Kidney tubule cell (primary cell): Measurements from ENCODE around the gene LIMA1.

ENCODE experiments used
- DNase-seq: peaks from one replicate; pipeline ENCODE4 v3.0.0-alpha.2; 2018; ENCODE audit warnings: low spot score

The LIMA1 gene

GRCh38 chr12:50218386-50218785, 64.9 kb downstream of the LIMA1 start:
- peak; percentile 91 for DNase-seq

GRCh38 chr12:50217202-50217601, 66.1 kb downstream of the LIMA1 start:
- DNase-seq = no peak

GRCh38 chr12:50215033-50215432, 68.3 kb downstream of the LIMA1 start:
- DNase-seq = no peak

GRCh38 chr12:50214018-50214417, 69.3 kb downstream of the LIMA1 start:
- DNase-seq = no peak

GRCh38 chr12:50213439-50213838, 69.9 kb downstream of the LIMA1 start:
- no peak for DNase-seq

DNA sequence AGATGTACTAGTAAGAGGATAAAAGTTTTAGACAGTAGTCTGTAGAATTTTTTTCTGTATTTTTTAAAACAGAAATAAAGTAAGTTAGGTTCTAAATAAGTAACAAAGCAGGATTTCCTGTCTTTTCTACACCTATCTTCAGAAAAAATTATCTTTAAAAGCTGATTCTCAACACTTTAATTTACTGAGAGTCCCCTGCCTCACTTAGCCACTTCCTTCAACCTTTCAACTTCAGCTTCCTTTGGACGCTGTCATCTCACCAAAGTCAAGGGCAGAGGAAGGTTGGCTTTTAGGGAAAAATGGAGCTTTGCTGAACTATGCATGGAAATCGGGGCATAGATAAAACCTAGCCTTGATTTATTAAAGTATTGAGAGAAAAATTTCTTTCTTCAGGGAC, 71.3 kb downstream of the LIMA1 start:
- no peak for DNase-seq

- peak; percentile 44 for DNase-seq
Measured at GRCh38 chr12:50211392-50212070, 71.8 kb downstream of the LIMA1 start.

GRCh38 chr12:50207424-50207823, 75.9 kb downstream of the LIMA1 start:
- no peak for DNase-seq

- no peak for DNase-seq
Measured at GRCh38 chr12:50205648-50206047, 77.7 kb downstream of the LIMA1 start.

DNA sequence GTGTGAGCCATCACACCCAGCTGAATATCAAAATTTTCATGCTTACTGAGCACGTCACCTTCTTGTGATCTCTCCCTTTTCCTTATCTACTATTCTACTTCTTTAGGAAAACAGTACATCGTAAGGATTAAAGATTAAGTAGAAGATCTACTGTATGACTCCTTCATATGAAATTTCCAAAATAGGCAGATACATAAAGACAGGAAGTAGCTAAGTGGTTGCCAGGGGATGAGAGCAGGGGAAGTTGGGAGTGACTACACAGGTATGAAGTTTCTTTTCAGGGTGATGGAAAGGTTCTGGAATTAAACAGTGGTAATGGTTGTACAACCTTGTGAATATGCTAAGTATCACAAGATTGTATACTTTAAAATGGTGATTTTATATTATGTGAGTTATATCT, 79.6 kb downstream of the LIMA1 start:
- peak; percentile 77 for DNase-seq

DNA sequence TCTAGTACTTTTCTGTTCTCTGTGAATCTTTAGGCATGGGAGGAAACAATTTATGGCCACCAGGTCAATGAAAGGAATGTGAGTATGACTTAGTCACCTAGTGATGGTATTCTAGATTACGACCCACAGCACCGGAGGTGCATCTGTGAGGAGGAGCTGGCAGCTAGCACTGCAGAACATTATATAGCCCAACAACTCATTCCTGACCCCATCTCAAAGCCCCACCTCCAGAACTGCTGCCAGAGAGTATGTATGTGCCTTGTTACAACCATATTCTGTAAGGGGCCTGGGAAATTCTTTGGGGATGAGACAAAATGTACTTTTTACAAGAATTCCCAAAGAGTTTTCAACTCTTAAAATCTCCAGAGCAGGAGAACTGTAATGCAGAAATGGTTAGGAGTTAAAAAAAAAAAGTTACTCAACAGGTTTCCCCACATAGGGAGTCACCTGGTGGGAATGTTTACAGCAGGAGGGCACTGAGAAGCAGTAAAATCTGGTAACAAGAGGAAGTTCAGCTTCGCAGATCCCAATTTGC, 81.3 kb downstream of the LIMA1 start:
- DNase-seq = peak; percentile 91

DNA sequence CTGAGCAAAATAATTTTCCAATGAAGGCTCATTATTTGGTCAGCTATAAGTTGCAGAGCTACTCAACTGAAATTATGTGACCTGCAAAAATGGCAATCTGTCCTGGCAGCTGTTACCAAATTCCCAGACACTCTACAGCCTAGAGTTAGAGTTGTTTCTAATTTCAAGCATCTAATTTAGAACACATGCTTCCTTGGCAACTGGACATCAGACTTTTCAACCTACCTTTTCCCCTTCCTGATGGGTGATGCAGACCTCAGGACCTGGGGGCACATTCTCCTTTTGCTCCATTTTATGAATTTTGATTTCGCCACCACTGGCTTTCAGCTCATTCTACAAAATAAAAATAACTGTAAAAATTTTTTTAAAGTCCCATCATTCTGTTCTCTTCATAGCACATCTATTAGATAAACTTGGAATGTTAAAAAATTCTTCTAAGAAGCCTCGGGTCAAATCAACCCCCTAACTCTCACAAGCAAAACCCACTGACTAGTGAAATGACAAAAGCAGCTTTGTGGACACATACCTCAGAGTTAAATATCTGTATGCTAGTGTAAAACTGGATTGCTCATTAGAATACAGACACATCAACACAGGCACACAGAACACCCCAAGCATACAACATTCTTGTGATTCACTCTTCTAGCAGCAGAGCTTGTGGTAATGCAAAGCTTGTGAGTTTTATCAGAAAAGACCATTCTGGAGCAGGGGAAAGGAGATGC, 82.6 kb downstream of the LIMA1 start:
- DNase-seq = peak; percentile 81

- no peak for DNase-seq
Measured at GRCh38 chr12:50198829-50199228, 84.5 kb downstream of the LIMA1 start.

DNA sequence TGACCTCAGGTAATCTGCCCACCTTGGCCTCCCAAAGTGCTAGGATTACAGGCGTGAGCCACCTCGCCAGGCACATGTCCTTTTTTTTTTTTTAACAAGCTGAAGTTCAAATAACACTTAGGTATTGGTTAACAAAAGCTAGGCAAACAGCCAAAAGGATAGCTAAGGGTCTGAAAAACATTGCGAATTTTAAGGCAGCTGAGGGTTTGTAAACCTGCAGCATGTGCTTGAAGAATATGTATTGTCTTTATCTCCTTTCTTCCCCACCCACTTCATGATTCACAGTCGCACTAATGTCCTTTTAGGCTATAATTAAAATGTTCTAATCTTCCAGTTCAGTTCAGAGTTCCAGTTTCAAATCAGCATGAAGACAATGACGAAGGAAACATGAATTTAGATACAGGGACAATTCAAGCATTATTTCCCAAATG, 86.0 kb downstream of the LIMA1 start:
- no peak for DNase-seq

DNA sequence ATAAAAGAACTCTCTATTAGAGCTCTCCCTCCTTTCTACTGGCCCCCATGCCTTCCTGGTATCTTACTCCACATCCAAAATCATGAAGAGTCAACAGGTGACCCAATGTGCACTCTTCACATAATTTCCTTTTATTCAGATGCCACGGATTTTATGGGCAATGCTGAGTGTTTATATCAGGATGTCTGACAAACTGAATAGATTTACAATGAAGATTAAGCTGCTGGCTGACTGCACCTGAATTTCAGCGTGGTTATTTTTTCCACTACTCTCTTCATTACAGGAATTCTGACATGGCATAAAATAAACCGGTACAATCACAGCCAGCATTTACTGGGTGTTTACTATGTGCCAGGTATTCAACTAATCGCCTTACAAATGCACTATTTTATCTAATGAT, 86.8 kb downstream of the LIMA1 start:
- DNase-seq = no peak

DNA sequence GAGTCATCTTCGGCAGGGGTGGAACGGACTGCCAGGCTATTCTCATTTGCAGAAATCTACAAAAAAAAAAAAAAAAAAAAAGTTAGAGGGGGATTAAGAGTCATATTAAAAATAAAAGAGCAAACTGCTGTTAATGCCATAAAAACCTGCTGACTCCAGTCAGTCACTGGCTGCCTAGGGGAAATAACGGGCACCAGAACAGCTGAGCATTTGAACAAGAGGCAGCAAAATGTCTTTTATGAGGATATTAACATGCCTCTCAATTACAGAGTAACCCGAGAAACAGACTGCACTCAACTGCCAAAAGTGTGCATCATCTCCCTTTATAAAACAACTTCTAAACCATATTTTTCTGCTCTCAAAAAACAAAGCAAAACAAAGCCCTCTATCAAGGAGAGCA, 87.5 kb downstream of the LIMA1 start:
- no peak for DNase-seq

DNA sequence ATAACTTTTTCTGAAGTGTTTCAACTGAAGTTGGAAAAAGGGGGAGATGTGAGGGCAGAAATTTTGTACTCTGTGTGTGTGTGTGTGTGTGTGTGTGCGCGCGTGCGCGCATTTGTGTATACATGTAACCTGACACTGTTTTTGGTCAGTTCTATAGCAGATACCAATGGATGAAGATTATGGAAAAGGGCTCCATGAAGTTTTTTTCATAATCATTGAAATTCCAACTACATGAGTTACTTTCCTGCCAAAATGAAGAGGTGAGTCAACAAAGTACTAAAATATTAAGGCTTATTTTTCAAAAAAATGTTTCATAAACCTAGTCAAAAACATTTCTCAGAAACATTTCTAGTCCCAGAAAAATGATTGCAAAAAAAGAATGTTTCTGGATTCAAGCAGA, 90.4 kb downstream of the LIMA1 start:
- no peak for DNase-seq

DNA sequence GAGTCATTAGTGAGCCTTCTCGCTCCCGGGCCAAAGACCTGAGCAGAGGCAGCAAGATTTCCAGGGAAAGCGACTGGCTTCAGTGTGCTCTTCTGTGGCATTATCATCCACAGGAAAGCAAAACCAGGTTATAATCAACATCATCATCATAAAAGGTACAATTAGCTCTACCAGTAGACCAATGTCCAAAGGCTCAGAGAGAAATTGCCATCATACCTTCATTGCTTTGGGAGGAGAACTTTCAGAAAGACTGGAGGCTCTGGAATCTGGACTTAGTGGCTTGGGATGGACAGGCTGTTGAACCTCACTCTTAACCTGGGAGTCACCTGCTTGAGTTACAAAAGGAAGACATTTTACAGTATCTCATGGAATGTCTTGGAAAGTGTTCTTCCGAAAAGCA, 91.1 kb downstream of the LIMA1 start:
- no peak for DNase-seq

DNA sequence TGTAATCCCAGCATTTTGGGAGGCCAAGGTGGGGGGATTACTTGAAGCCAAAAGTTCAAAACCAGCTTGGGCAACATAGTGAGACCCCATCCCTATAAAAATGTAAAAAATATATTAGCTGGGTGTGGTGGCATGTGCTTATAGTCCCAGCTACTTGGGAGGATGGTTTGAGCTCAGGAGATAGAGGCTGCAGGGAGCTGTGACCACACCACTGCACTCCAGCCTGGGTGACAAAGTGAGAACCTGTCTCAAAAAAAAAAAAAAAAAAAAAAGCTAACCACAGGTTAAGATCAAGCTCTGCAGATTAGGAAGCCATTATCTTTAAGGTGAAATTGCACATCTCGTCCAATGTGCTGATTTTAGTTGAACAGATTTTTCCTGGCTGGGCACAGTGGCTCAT, 92.5 kb downstream of the LIMA1 start:
- no peak for DNase-seq

- no peak for DNase-seq
Measured at GRCh38 chr12:50188875-50189575, 94.3 kb downstream of the LIMA1 start.

GRCh38 chr12:50188241-50188781, 95.0 kb downstream of the LIMA1 start:
- no peak for DNase-seq

- no peak for DNase-seq
Measured at GRCh38 chr12:50187084-50187900, 96.0 kb downstream of the LIMA1 start.
